Stimulated activated CD4-positive, alpha-beta T cell treated with anti-CD3 and anti-CD28 coated beads, TNF-alpha, amount 100 ng/mL, for 24 hours (primary cell): ENCODE measurements around the gene AHRR.

Experiments
- DNase-seq, 3 experiments: peaks; one replicate each; pipeline ENCODE4 v3.0.0-alpha.2; 2020; ENCODE audit warnings: low read depth in 3 of 3

The AHRR gene

DNA sequence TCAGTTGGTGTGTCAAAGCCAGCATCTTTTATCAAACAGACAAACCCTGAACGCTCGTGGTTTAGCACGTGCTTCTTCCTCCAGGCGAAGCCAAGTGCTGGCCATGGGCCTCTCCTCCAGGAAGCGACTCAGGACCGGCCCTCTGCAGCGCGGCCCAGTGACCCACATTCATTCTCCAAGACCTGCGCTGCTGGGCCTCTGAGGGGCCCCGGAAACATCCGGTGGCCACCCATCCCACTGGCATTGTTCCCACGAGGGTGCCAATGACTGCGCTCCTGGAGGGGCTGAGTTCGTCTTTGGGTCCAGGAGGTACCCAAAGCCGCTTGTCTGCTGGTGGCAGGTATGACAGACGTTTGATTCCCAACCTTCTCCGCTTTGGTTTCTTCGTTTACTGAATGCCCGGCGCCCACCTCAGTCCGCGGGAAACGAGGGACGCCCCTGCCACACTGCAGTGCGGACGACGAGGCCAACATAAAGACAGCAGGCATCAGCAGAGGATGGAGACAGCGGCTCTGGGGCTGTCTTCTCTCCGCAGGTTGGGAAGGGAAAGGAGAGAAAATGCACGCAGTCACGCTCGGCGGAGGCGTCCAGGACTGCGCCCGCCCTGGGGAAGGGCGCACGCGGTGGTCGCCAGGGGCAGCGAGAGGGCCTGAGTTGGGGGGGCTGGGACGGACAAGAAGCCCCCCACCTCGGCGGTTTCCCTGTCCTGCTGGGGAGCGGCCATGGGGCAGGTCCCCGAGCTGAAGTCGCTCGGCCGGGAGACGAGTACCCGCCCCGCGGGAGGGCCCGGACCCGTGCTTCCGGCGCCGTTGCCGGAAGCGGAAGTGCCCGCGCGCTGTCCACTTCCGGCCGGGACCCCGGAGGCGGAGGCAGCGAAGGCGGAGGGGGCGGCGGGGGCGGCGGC, 121.1 kb downstream of the AHRR start, which contains the start of gene EXOC3:
Gene EXOC3, plus strand, starts transcription at position 842 of the 904 bp plus-strand sequence. CDS start 3,030 bp downstream, outside the sequence.
- DNase-seq, result peak; percentile 51 to 74 (median 67)

DNA sequence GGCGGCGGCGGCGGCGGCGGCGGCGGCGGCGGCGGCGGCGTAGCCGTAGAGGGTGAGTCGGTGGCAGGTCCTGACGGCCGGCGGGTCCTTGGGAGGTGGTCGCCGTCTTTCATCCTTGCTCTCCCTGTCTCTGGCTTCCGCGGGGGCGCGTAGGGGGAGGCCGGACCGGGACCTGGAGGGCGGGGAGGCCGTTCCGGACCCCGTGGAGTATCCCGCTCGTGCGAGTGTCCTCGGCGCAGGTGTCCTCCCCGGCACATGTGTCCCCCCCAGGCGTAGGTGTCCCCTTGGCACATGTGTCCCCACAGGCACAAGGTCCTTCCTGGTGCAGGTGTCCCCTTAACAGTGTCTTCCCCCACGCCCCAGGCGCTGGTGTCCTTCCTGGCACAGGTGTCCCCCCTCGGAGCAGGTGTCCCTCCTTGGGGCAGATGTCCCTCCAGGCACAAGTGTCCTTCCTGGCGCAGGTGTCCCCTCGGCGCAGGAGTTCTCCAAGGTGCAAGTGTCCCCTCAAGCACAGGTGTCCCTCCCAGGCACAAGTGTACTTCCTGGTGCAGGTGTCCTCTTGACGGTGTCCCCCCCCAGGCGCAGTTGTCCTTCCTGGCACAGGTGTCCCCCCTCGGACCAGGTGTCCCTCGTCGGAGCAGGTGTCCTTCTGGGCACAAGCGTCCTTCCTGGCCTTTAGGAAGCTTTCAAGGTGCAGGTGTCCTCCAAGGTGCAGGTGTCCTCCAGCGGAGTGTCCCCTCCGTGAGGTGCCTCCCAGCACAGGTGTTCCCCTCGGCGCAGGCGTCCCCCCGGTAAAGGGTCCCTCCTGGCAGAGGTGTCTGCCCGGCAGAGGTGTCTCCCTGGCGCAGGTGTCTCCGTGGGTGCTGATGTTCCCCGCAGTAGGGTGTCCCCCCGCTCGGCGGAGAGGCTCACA, 122.0 kb downstream of the AHRR start:
- DNase-seq, result peak in 1 of 3 experiments; percentile 16

DNA sequence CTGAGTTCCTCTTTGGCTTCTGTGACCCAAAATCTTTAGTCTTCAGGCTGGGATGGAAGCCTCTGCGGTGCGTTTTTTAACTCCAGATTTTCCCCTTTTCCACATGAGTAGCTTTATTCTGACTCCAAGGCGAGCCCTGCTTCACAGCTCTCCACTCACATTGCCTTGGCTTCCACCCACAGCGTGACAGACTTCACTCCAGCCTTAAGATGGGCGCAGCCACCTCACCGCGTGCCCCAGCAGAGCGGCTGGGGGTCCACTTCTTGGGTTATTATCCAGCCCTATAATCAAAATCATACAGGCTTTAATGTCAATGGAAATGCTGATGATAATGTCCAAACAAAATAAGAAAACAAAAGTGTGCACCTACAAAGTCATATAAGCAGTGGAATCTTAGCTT, 122.7 kb downstream of the AHRR start:
- no peak for DNase-seq

DNA sequence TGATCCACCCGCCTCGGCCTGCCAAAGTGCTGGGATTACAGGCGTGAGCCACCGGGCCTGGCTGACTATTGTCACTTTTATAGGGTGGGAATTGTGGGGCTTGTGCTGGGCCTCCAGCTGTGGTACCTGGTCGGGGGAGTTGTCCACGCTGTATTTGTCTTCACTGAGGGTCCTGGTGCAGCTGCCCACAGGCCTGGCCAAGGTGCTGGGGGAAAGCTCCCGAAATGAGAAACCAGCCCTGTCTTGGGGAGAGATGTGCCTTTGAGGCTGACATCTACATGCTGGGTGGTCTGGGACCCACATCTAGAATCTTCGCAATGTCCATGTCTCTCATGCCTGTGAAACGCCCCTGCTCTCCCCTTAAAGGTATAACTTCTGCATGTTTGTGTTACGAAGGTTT, 124.1 kb downstream of the AHRR start:
- no peak for DNase-seq

DNA sequence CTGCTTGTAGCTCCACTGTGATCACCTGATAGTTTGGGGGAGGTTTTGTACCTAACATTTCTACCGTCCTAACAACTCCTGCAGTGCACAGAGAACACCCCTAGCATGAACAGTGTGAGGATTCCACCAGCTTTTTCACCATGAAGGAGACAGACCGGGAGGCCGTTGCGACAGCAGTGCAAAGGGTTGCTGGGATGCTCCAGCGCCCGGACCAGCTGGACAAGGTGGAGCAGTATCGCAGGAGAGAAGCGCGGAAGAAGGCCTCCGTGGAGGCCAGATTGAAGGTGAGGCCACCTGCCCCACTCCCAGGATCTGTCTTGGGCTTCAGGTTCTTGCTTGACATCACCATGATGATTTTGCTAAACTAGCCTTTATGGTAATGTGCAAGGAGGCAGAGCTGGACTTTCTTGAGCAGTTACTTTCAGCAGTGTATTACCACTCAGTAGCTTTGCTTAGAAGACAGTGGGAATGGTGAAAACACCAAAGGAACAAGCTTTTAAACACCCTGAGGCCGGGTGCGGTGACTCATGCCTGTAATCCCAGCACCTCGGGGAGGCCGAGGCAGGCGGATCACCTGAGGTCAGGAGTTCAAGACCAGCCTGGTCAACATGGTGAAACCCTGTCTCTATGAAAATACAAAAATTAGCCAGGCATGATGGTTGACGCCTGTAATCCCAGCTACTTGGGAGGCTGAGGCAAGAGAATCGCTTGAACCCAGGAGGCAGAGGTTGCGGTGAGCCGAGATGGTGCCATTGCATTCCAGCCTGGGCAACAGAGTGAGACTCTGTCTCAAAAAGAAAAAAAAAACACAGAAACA, 124.8 kb downstream of the AHRR start:
- DNase-seq, result no peak

DNA sequence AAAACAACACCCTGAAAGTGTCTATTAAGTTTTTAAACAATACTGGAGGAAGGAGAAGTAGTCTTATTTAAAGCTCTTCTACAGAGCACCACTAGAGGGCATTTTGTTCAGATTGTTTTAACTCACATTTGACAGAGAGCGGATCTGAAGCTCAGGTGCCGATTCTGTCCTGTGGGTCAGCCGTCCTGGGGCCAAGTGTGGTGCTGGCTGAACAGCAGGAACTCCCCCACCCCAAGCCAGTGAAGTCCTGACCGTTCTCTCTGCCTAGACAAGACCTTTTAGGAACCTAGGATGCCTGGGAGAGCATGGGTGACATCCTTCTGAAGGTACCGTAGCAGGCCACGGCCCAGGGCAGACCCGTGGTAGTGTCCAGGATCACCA, 125.4 kb downstream of the AHRR start:
- DNase-seq, result no peak

DNA sequence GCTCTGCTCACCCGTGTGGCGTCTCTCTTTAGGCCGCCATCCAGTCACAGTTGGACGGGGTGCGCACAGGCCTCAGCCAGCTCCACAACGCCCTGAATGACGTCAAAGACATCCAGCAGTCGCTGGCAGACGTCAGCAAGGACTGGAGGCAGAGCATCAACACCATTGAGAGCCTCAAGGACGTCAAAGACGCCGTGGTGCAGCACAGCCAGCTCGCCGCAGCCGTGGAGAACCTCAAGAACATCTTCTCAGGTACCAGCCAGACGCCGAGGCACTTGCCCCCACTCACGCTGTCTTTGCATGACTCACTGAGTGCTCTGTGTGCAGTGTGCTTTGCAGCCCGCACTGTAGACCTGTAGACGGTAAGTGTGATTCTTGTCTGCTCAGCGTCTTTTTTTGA, 126.0 kb downstream of the AHRR start:
- DNase-seq, result no peak

DNA sequence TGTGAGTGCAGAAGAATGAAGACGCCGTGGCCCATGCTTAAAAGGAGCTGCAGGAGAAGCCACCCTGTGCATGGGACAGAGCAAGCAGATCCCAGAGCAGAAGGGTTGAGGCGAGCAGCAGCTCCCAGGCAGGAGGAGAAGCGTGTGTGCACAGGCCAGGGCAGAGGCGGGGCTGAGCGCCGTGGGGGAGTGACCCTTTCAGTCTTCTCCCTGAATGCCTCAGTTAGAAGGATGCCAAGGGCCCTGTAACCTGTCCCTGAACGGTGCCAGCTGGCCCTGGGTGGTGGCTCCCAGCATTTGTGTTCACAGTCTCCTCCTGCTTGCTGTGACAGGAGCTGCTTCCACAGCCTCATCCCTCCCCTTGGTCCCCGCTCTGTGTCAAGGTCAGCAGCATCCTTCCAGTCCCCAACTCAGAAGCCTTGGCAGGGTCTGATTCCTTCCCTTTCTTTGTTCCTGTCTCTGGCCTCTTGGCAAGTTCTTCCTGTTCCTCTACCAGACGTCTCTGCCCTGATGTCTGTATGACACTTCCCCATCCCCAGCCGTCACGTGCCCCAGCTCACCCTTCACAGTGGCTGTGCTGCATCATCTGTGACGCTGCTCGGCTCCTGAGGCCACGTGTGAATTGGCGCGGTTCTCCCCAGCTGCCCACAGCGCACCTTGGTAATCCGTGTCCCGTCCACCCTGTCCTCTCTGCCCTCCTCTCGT, 126.7 kb downstream of the AHRR start:
- DNase-seq, result no peak

DNA sequence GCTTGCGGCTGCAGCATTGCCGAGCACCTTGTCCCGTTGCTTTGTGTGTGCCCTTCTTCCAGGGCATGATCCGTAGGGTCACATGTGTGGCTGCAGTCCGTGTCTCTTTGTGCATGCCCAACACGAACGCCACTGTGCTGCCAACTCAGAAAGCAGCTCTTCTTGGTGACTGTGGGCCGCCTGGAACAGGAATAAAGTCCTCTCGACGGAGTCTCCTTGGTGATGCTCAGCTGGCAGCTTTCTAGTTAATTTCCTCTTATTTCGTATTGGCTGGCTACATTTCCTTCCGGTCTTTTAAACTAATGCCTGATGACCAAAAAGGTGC, 127.2 kb downstream of the AHRR start:
- DNase-seq, result no peak

DNA sequence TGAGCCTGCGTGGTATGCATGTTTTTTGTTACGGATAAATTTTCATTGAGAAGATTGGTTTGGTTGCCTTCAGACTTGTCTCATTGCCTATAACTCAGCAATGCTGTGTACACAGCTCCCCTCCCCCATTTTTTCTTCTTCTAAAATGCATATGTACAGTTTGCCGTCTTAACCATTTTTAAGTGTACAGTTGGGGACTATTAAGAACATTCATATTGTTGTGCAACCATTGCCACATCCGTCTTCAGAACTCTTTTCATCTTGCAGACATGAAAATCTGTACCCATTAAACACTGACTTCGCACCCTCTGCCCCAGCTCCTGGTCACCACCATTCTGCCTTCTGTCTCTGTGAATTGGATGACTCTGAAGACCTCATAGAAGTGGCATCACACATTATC, 127.6 kb downstream of the AHRR start:
- no peak for DNase-seq

DNA sequence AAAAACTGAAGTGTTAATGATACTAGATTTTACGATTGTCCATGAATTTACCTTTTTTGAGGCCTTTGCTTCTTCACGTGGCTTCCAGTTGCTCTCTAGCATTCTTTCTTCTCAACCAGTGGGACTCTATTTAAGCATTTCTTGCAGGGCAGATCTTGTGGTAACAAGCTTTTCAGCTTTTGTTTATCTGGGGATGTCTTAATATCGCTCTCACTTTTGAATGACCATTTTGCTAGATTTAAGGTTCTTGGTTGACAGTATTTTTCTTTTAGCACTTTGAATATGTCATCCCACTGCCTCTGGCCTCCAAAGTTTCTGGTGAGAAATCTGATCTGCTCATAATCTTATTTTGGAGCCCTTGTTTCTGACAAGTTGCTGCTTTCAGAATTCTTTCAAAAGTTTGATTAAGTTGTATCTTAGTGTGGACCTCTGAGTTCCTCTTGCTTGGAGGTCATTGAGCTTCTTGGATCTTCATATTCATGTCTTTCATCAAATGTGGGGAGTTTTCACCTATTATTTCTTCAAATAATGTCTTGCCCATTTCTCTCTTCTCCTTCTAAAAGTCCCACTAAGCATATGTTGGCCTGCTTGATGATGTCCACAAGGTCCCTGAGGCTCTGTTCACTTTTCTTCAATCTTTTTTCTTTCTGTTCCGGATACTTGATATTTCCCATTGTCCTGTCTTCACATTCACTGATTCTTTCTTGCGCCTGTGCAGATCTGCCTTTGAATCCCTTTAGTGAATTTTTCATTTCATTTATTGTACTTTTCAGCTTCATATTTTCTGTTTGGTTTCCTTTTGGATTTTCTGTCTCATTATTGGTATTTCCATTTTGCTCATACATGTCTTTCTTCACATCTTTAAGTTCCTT, 130.3 kb downstream of the AHRR start:
- DNase-seq, result no peak

DNA sequence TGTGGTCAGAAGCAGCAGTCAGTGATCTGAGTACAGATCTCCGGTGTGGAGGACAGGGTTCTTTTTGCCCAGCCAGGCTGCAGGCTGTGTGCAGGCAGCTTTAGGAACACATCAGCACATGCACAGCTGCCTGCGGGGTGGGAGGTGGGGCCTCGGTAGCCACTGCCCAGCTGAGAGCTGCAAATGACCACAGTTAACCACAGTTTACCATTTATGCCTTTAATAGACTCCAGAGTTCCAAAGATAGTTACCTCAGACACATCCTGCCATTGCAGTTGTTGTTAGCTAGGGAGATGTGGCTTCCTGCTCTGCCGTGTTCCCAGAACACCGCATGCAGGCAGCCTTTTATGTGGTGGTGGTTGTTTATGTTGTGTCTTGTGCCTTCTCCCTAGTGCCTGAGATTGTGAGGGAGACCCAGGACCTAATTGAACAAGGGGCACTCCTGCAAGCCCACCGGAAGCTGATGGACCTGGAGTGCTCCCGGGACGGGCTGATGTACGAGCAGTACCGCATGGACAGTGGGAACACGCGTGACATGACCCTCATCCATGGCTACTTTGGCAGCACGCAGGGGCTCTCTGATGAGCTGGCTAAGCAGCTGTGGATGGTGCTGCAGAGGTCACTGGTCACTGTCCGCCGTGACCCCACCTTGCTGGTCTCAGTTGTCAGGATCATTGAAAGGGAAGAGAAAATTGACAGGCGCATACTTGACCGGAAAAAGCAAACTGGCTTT, 131.6 kb downstream of the AHRR start:
- no peak for DNase-seq

DNA sequence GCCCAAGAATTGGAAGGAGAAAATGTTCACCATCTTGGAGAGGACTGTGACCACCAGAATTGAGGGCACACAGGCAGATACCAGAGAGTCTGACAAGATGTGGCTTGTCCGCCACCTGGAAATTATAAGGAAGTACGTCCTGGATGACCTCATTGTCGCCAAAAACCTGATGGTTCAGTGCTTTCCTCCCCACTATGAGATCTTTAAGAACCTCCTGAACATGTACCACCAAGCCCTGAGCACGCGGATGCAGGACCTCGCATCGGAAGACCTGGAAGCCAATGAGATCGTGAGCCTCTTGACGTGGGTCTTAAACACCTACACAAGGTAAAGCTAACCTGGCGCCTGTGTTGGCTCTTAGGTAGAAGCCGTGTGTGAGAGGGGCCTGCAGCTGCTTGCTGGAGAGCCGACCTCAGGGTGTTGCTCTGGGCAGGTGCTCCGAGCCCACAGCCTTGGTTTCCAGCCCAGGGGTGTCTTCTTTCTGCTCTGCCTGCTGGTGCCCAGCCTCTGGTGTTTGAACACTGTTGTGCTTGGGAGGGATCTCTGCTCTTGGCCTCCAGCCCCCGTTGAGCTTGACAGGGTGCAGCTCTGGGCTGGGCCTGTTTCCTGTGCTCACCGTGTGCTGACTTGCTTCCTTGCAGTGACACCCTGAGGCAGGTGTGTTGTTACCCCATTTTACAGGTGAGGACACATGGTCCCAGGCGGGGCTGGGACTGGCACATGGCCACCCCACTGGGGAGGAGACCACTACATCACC, 132.4 kb downstream of the AHRR start:
- DNase-seq, result no peak

DNA sequence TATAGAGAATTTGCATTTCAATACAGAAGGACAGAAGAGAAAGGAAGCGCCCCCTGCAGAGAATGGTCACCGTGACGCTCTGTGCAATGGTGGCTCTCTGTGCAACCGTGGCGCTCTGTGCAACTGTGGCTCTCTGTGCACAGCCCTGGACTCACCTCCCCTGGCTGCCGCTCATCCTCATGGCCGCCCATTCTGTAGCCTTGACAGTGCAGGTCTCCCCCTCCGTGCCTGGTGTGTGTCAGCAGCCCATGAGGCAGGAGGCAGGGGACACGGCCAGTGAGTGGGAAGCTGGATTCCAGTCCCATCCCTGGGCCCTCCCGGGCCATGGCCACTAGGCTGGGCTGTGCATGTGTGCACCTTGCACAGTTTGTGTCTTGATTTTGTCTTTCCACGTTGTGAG, 133.4 kb downstream of the AHRR start:
- DNase-seq, result no peak

DNA sequence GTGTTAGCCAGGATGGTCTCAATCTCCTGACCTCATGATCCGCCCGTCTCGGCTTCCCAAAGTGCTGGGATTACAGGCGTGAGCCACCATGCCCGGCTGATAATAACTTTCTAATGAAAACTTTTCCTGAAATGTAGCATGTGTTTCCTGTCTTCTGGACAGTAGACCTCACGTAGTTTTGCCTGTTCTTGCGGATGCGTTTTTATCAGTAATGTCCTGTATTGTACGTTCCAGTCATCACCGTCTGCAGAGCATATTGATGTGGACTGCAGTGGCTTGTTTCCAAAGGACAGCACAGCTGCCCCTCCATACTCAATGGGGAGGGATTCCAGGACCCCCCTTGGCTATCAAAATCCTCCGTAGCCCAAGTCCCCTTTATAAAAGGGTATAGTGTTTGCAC, 134.3 kb downstream of the AHRR start:
- no peak for DNase-seq

DNA sequence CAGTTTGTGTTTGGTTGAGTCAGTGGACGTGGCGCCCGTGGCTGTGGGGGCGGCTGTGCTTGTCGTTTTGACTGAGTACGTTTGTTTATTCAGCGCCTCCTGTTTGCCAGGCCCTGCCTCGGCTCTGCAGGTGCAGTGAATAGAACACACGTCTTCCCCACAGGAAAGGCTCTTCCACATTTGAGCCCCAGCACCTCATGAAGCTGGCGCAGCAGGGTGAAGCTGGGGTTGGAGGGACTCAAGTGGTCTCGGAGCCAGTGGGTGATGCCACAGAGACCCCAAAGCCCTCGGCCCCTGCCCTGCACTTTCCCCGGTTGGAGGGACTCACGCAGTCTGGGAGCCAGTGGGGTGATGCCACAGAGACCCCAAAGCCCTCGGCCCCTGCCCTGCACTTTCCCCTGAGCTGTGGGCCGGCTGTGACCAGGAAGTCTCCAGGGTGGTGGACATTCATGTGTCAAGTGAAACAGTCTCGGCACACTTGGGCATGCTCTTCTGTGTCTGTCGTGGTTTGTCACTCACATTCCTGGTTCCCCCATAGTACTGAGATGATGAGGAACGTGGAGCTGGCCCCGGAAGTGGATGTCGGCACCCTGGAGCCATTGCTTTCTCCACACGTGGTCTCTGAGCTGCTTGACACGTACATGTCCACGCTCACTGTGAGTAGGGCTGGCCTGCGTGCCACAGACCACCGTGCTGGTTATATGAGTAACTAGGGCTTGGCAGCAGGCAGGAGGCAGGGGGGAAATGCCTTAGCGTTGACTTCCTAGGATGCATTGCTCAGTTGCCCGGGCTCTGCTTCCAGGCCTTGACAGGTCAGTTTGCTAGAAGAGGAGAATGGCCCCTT, 135.1 kb downstream of the AHRR start:
- no peak for DNase-seq

DNA sequence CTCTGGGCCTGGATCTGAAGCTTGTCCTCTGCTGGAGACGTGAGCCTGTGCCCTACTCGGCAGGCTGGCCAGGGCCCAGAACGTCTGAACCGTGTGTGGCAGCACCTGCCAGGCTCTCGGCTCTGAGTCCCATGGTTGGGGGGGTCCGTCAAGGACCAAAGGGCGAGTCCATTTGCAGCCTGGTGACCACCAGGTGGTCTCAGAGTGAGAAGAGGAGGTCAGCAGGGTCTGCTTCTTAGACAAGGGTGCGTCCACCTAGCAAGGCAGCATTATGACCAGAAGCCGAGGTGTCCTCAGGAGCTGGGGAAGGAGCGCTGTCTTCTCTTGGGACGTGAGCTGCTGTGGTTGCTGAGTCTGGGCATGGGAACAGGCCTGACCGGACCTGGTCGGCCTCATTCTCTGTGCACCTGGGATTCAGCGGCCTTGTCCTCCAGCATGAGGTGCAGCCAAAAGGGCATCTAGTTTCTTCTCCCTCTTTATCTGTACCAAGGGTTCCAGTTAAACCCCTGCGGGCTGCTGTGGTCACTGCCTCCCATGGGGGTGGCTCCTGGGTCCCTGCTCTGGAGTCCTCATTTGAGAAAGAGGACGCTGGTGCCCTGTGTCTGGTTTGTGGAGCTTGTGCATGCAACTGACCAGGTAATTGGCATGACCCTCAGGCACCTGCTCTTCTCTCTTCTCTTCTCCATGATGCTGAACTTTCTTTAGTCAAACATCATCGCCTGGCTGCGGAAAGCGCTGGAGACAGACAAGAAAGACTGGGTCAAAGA, 135.9 kb downstream of the AHRR start:
- DNase-seq, result no peak
